ENCODE results near the gene LSAMP.

LSAMP gene

DNA sequence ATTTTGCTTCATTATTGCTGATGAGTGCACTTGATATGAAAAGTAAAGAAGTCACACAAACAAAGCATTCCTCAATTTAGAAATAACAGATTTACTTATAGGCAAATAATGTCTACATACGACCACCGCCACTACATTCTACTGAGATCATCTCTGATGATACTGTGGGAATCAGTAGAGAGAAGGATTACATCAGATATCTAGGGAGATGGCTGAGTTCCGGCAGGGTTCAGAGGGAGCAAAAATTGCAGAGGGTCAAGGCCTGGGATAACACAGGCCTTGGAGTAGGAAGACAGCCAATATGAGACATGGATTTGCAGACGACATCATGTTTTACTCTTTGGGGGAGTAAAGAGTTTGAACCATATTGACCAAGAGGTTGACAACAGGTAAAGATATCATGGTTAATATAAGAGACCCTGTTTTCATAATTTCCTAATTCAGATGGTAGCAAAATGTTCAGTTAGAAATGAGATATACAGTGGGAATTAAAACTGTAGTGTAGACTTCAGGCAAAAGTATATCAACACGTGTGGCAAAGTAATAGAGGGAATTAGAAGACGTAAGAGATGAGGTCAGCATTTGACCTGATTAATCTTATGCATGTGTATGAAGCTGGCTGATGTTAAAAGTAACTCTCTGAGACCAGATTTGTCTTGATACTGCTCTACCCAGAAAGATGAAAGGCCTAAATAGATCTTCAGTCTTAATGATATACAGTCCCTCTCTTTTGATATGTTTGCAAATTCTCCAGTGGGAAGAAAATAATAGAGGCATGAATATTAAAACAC, 15.6 kb downstream of the LSAMP start:
- DNase-seq = no peak

GRCh38 chr3:116426036-116426435, 19.3 kb downstream of the LSAMP start:
- DNase-seq = no peak

- no peak for DNase-seq
Observed at GRCh38 chr3:116425126-116425525, 20.2 kb downstream of the LSAMP start.

DNA sequence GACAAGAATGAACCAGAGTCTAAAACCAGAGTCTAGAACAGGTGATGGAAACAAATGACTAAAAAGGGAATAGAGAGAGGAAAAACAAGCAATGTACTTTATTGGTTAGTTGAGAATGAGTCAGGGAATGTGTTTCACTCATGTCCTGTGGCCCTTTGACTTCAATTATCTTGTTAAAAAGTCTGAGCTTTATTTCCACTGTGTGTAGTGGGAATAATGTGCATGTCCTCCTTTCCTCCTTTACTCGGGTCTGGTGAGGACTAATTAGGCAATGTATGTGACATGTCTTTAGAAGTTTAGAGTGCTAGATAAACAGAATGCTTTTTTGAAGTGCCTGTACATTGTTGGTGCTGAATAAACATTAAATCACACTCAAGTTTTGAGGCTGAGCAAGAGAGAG, 21.3 kb downstream of the LSAMP start:
- no peak for DNase-seq

DNA sequence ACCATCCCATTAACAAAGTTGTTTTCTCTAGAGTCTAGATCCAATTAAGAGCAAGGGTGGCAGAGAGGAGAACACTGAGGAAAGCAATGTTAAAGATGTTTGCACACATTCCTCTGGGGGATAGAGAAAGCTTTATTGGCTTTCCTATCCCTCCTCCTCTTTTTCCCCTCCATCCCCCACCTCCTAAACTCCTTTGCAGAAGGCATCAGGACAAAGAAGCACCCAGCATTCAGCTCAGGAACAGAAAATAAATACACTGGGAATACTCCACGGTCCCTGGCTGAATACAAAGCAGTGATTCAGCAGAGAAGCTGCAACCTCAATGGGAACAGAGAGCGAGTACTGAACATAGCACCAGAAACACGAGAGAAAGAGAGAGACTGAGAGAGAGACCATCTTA, 21.9 kb downstream of the LSAMP start:
- no peak for DNase-seq

- no peak for DNase-seq
Observed at GRCh38 chr3:116417151-116417550, 28.1 kb downstream of the LSAMP start.

DNA sequence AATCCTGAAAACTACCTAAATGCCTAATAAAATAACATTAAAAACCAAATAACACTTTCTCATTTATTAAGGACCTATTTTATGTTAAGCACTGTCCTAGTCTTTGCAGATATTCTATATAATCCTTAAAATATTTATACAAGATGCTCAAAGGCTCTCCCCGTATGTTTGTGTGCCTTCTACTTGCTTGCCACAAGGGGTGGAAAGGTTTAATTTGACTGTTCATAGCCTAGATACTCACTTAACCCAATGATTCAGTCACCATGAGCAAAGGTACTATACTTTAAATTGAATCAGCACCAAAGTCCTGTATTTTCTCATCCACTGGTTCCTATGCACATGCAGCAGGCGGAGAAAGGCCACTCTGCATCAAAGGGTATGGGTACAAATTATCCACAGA, 32.0 kb downstream of the LSAMP start:
- no peak for DNase-seq

DNA sequence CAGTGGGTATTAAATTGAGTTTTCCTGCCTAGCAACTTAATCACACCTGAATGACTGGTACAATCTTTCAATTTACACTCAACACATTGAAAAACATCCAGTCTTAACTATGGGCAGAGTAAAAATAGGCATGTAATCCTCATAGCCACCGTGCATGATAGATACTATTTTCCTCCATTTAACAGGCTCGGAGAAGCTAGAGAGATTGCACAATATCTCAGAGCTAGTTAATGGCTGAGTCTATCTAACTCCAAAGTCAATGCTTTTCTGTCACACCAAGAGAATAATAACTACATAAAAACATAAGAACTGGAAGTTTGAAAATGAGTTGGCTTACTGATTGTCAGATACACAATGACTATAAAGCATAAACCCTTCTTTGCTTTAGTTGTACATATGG, 36.8 kb downstream of the LSAMP start:
- DNase-seq = no peak

DNA sequence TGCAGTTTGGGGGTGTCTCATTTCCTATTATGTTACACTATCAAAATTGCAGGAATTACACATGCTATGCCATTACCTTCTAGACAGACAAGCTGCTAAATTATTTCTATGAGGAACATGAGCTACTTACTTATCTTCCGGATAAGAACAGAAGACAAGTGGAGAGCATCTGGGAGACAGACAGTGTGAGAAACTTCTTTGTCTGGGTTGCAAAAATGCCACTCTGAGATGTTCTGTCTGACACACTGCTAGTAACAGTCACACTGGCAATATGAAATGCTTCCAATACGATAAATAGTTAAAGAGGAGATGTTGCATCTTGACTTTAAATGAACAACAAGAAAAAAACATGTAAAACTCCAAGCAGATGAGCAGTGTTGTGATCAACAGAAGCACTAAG, 40.1 kb downstream of the LSAMP start:
- DNase-seq = no peak

DNA sequence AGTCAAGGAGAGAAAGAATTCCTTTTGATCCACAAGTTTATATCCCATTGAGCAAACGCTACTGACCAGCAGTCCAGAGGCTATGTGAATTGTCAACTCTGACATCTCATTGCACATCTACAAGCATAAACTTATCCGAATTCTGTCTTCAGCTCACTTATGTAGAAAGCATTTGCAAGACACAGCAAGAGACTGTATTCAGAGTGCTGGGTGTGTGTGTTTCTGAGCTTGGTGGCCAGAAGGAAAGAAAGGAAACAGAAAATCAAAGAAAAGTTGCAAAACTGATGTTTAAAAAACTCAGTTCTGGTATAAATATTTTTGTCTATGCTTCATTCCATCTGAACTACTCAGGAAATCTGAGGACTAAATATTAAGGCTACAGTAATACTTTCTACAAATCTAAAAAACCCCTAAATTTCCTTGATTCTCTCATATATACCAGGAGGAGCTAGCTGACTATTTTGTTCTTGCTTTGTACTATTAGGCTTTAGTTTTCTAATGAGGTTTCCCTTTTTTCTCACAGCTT, 45.5 kb downstream of the LSAMP start:
- DNase-seq = no peak

DNA sequence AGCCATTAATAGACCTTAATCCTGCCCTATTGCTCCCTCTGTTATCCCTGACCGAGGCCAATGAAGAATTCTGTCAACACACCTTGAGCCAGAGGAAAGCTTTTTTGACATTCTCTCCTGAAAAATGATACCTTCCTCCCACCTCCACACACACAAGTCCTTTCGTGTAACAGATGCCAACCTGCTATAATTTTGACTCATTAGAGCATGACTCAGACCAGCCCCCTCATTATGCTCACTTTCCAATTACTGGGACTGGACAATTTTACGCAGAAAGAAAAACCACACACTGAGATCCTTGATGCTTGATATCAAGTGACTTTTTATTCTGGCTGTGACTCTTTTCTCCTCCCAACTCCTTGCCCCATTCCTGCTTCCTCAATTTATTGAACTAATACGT, 50.9 kb downstream of the LSAMP start:
- DNase-seq = no peak

- no peak for DNase-seq
Observed at GRCh38 chr3:116393199-116393598, 52.1 kb downstream of the LSAMP start.

DNA sequence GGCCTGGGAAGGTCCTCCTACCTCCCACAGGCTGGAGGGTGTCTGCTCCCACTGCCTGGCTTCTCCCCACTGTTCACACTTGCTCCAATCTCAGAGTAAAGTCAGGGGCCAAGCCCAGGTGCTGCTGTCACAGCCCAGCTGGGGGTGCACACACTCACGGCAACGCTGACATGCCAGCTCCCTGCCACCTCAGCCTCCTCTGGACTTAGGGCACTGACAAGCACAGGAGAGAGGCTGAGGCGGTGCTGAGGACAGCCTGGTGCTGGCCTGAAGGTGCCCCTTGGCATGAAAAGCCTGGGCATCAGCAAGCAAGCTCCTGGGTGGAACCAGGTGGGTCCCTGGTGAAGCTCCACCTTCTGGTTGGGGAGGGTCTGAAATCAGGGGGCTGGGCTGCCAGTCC, 53.0 kb downstream of the LSAMP start:
- no peak for DNase-seq

- no peak for DNase-seq
Observed at GRCh38 chr3:116391296-116392201, 53.7 kb downstream of the LSAMP start.

DNA sequence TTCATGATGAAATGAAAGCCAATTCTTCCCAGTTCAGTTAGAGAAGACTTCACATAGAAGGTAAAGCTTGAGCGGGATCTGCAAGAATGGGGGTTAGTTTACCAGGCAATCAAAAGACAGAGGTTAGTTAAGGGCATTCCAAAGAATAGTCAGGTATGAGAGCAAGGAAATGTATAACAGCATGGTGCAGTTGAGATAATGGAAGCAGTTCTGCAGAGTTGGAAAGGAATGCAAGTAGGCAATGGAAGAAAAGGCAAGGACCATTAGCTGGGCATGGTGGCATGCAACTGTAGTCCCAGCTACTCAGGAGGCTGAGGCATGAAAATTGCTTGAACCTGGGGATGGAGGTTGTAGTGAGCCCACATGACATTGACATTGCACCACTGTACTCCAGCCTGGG, 55.0 kb downstream of the LSAMP start:
- no peak for DNase-seq

DNA sequence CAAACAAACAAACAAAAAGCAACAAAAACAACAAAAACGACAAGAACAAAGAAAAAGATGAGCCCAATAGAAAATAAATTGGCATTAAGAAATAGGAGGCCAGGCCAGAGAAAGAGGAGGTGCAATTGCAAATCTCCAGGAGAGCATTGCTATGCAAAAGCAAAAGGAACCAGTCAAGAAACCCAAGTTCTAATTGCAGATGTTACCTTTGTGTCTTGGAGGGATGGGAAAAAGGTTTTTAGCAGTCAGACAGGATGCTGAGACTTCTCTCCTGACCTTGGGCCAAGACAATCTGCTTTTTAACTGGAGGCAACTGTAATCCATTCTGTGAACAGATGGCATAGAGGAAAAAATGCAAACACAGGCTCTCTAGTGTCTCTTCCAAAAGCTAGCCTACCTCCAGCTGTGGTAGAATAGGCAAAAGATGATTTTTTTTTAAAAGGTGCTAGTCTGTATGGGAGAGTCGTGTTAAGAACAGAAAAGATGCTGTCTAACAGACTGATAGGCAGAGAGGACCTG, 56.4 kb downstream of the LSAMP start:
- DNase-seq = no peak

- no peak for DNase-seq
Observed at GRCh38 chr3:116386168-116386567, 59.1 kb downstream of the LSAMP start.

GRCh38 chr3:116384717-116385116, 60.6 kb downstream of the LSAMP start:
- no peak for DNase-seq

- DNase-seq = no peak
Observed at GRCh38 chr3:116378077-116378476, 67.2 kb downstream of the LSAMP start.

DNA sequence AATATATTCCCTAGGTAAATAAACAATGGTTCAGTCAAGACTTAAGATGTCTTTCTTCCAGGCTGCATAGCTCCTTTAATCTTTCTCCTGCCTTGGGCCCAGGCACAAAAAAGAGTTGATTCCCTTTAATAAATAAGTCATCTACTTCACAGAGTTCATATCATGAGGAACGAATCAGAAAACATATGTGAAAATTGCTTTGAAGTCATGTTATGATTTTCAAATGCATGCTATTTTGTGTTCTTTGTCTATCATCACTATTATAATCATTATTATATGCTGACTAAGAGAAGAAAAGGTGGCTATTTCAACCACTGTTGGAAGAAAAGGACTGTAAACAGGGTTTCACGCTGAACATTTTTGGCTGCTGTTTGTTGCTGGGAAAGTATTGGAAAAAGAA, 70.4 kb downstream of the LSAMP start:
- no peak for DNase-seq

- DNase-seq = no peak
Observed at GRCh38 chr3:116367761-116368395, 77.4 kb downstream of the LSAMP start.

GRCh38 chr3:116356056-116356455, 89.2 kb downstream of the LSAMP start:
- no peak for DNase-seq

GRCh38 chr3:116354382-116354781, 90.9 kb downstream of the LSAMP start:
- DNase-seq = no peak

All from activated naive CD4-positive, alpha-beta T cell treated with anti-CD3 and anti-CD28 coated beads, Interleukin-2, amount 50 U/mL, for 16 hours (primary cell).